Thyroid gland (tissue), 4 donors: ENCODE data around the gene LSM7.

Experiments
- CTCF ChIP-seq, 6 experiments: fragments of 200-600 bp in 3 of 6; fragments of 450-650 bp in 3 of 6; sonication (generic) in 3 of 6; IDR thresholded peaks; one replicate each; pipeline ENCODE4 v1.5.1; 2016 to 2019; ENCODE audit warnings: antibody characterized with exemption in 6 of 6, mild to moderate bottlenecking in 2 of 6, inconsistent platforms in 1 of 6, moderate library complexity in 1 of 6
- POLR2A ChIP-seq, 2 donors: fragments of 450-650 bp; IDR thresholded peaks; one replicate each; pipeline ENCODE4 v1.6.1; 2017; ENCODE audit warnings: antibody characterized with exemption in 2 of 2, mild to moderate bottlenecking in 2 of 2, moderate library complexity in 1 of 2

GRCh38 chr19:2309734-2310362, 18.5 kb downstream of the LSM7 start:
- no peak for TF ChIP-seq CTCF (IDR thresholded peaks at IDR 0.05)
- TF ChIP-seq POLR2A (IDR thresholded peaks at IDR 0.05) = no peak
